Ramos (cell line): Measurements from ENCODE around the gene MTCH2.

Source experiments
- in situ Hi-C: fragments of 300-500 bp; cut with MboI; formaldehyde crosslinking; loops from one replicate; pipeline ENCODE4 v1.14.3; 2022; ENCODE audit warnings: low sequenced_read_pairs; ENCODE audit not compliant: unreplicated experiment

The MTCH2 gene

DNA sequence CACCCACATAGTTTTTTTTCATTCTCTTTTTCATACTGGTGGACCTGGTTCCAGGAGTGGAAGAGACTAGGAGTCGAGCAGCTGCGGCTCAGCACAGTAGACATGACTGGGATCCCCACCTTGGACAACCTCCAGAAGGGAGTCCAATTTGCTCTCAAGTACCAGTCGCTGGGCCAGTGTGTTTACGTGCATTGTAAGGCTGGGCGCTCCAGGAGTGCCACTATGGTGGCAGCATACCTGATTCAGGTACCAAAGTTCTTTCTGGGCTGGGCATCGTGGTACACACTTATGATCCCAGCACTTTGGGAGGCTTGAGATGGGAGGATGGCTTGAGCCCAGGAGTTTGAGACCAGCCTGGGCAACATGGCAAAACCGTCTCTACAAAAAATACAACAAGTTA is 72.7 kb downstream of the MTCH2 start:
- in situ Hi-C loops: no loop called here
